H1 (cell line): Measurements from ENCODE around the gene HS3ST5. TPM values are rescaled to one million over a fixed set of nuclear protein-coding genes. Genes with fewer than 3 reads are reported as not detected.

Experiments used
- CTCF ChIA-PET: fragments of 300-600 bp; sonication (Branson Sonifier 250); formaldehyde crosslinking; loops from one replicate; lab custom pipeline; 2021; ENCODE audit not compliant: partially characterized antibody; lab: Charles Lee
- POLR2A ChIA-PET: fragments of 300-600 bp; sonication (Branson Sonifier 250); formaldehyde crosslinking; loops from one replicate; lab custom pipeline; 2021; ENCODE audit warnings: inconsistent platforms; ENCODE audit not compliant: partially characterized antibody; lab: Charles Lee
- DNase-seq, 2 experiments: peaks; one replicate each; pipeline versions ENCODE4 v3.0.0 to v3.0.0-alpha.2; 2010 to 2022; ENCODE audit warnings: low spot score in 2 of 2, low read depth in 1 of 2, mixed read lengths in 1 of 2
- FAIRE-seq: peaks from 2 replicates; lab custom pipeline; 2011; peaks lifted over from hg19 to GRCh38; lab: Jason Lieb, UNC
- H2AFZ ChIP-seq: 2 replicates; pipeline ENCODE4 v1.8.1; 2012; ENCODE audit warnings: low read length, inconsistent platforms
- H2AK5ac ChIP-seq: 2 replicates; pipeline ENCODE4 v1.6.1; 2013; ENCODE audit warnings: low read depth, low read length
- H2BK120ac ChIP-seq: replicated peaks from 2 replicates; pipeline ENCODE3; 2013; ENCODE audit warnings: low read depth, low read length, inconsistent platforms
- H2BK12ac ChIP-seq: 2 replicates; pipeline ENCODE4 v1.6.1; 2013; ENCODE audit warnings: low read depth, low read length
- H2BK15ac ChIP-seq: 2 replicates; pipeline ENCODE4 v1.6.1; 2013; ENCODE audit warnings: low read length
- H2BK20ac ChIP-seq: 2 replicates; pipeline ENCODE4 v1.6.1; 2013; ENCODE audit warnings: low read length
- H2BK5ac ChIP-seq: 2 replicates; pipeline ENCODE4 v1.6.1; 2013; ENCODE audit warnings: low read depth, low read length
- H3K14ac ChIP-seq: 2 replicates; pipeline ENCODE4 v1.6.1; 2013; ENCODE audit warnings: inconsistent platforms; ENCODE audit not compliant: insufficient read length
- H3K18ac ChIP-seq: 2 replicates; pipeline ENCODE4 v1.6.1; 2013; ENCODE audit warnings: low read length; ENCODE audit errors: extremely low read depth
- H3K23ac ChIP-seq: 2 replicates; pipeline ENCODE4 v1.6.1; 2013; ENCODE audit warnings: inconsistent platforms; ENCODE audit not compliant: insufficient read length
- H3K23me2 ChIP-seq: 2 replicates; pipeline ENCODE4 v1.6.1; 2013; ENCODE audit warnings: low read depth, low read length
- H3K27ac ChIP-seq: 2 replicates; pipeline ENCODE4 v1.6.1; 2011; ENCODE audit warnings: low read depth, low read length, inconsistent platforms
- H3K27me3 ChIP-seq, 4 experiments: replicated peaks in 1 of 4; 1 replicate in 1 of 4; 2 replicates in 3 of 4; pipeline versions ENCODE4 v1.6.1 to v1.8.1; 2011 to 2013; ENCODE audit warnings: low read length in 3 of 4, mild to moderate bottlenecking in 3 of 4, inconsistent platforms in 2 of 4, mixed read lengths in 2 of 4, moderate library complexity in 1 of 4; ENCODE audit not compliant: control insufficient read depth in 3 of 4, insufficient read depth in 3 of 4; ENCODE audit errors: extremely low read depth in 1 of 4
- H3K36me3 ChIP-seq, 4 experiments: 2 replicates each; pipeline versions ENCODE4 v1.6.1 to v1.8.1; 2011 to 2013; ENCODE audit warnings: mild to moderate bottlenecking in 4 of 4, low read length in 3 of 4, moderate library complexity in 2 of 4, control low read depth in 1 of 4, inconsistent platforms in 1 of 4; ENCODE audit not compliant: insufficient read depth in 4 of 4, control insufficient read depth in 2 of 4
- H3K4ac ChIP-seq: replicated peaks from 2 replicates; pipeline ENCODE3; 2013; ENCODE audit warnings: low read length, low read depth, mixed read lengths, inconsistent platforms; ENCODE audit not compliant: insufficient read length
- H3K4me1 ChIP-seq, 4 experiments: replicated peaks in 1 of 4; 1 replicate in 1 of 4; 2 replicates in 3 of 4; pipeline versions ENCODE4 v1.6.1 to v1.8.1; 2011 to 2013; ENCODE audit warnings: low read length in 3 of 4, inconsistent platforms in 2 of 4, mixed read lengths in 1 of 4; ENCODE audit not compliant: insufficient read depth in 4 of 4, control insufficient read depth in 3 of 4
- H3K4me2 ChIP-seq, 2 experiments: 2 replicates each; pipeline versions ENCODE4 v1.6.1 to v1.8.1; 2011 to 2013; ENCODE audit warnings: low read depth in 2 of 2, low read length in 2 of 2, control low read depth in 1 of 2, inconsistent platforms in 1 of 2, mild to moderate bottlenecking in 1 of 2; ENCODE audit not compliant: insufficient read depth in 1 of 2
- H3K4me3 ChIP-seq, 4 experiments: fragments of 200-600, 300-600 bp in 1 of 4; sonication (generic), shearing (Covaris generic), sonication (Bioruptor Twin) in 1 of 4; 2 replicates each; pipeline versions ENCODE4 v1.5.1 to v1.8.1; 2011 to 2016; ENCODE audit warnings: low read length in 4 of 4, low read depth in 3 of 4, control low read depth in 2 of 4, inconsistent platforms in 2 of 4, mild to moderate bottlenecking in 2 of 4, mixed read lengths in 1 of 4, moderate library complexity in 1 of 4; ENCODE audit not compliant: insufficient read depth in 2 of 4; ENCODE audit errors: extremely low read depth in 1 of 4
- H3K56ac ChIP-seq: replicated peaks from 2 replicates; pipeline ENCODE3; 2013; ENCODE audit warnings: low read depth, mild to moderate bottlenecking, mixed read lengths, low read length, inconsistent platforms; ENCODE audit not compliant: insufficient read length
- H3K79me1 ChIP-seq: 2 replicates; pipeline ENCODE4 v1.6.1; 2013; ENCODE audit warnings: low read depth, low read length, control low read depth
- H3K79me2 ChIP-seq, 2 experiments: 2 replicates each; pipeline versions ENCODE4 v1.6.1 to v1.8.1; 2012 to 2013; ENCODE audit warnings: low read length in 2 of 2, mild to moderate bottlenecking in 2 of 2, inconsistent platforms in 1 of 2; ENCODE audit not compliant: insufficient read depth in 2 of 2, control insufficient read depth in 1 of 2
- H3K9ac ChIP-seq, 4 experiments: replicated peaks in 1 of 4; 1 replicate in 1 of 4; 2 replicates in 3 of 4; pipeline versions ENCODE4 v1.6.1 to v1.8.1; 2011 to 2013; ENCODE audit warnings: low read depth in 3 of 4, low read length in 3 of 4, control low read depth in 2 of 4, mild to moderate bottlenecking in 2 of 4, moderate library complexity in 2 of 4, inconsistent platforms in 1 of 4; ENCODE audit errors: extremely low read depth in 1 of 4
- H3K9me3 ChIP-seq, 2 experiments: 2 replicates each; pipeline versions ENCODE4 v1.6.1 to v1.8.1; 2012 to 2013; ENCODE audit warnings: mild to moderate bottlenecking in 2 of 2, moderate library complexity in 2 of 2, control low read depth in 1 of 2, inconsistent platforms in 1 of 2, low read depth in 1 of 2, low read length in 1 of 2, mixed read lengths in 1 of 2; ENCODE audit not compliant: insufficient read depth in 2 of 2
- H4K20me1 ChIP-seq, 2 experiments: replicated peaks in 1 of 2; 2 replicates each; pipeline versions ENCODE3 to v1.8.1; 2011 to 2013; ENCODE audit warnings: inconsistent platforms in 2 of 2, low read length in 2 of 2, mild to moderate bottlenecking in 1 of 2; ENCODE audit not compliant: insufficient read depth in 2 of 2, control insufficient read depth in 1 of 2
- H4K5ac ChIP-seq: 2 replicates; pipeline ENCODE4 v1.6.1; 2013; ENCODE audit warnings: low read length, low read depth, mixed read lengths, inconsistent platforms; ENCODE audit not compliant: insufficient read length
- H4K8ac ChIP-seq: 2 replicates; pipeline ENCODE4 v1.8.0; 2013; ENCODE audit warnings: mild to moderate bottlenecking, moderate library complexity, low read length, inconsistent platforms; ENCODE audit not compliant: insufficient read depth; ENCODE audit errors: extremely low read depth
- H4K91ac ChIP-seq: replicated peaks from 2 replicates; pipeline ENCODE3; 2013; ENCODE audit warnings: low read length, mixed read lengths, inconsistent platforms; ENCODE audit not compliant: insufficient read length
- BRCA1 ChIP-seq: IDR thresholded peaks from 2 replicates; pipeline ENCODE4 v1.6.1; 2012; ENCODE audit warnings: low read depth, low read length, improper control_type of control experiment
- CTBP2 ChIP-seq: IDR thresholded peaks from 2 replicates; pipeline ENCODE4 v1.7.0; 2011; ENCODE audit warnings: borderline replicate concordance, mild to moderate bottlenecking, moderate library complexity, mixed read lengths, low read length; ENCODE audit not compliant: insufficient read depth, insufficient read length
- GABPA ChIP-seq: IDR thresholded peaks from 2 replicates; pipeline ENCODE4 v1.6.1; 2011; ENCODE audit warnings: mild to moderate bottlenecking, low read length, moderate library complexity, borderline replicate concordance; ENCODE audit not compliant: insufficient read depth
- HDAC2 ChIP-seq, 2 experiments: fragments of 300-600 bp in 1 of 2; sonication (generic) in 1 of 2; IDR thresholded peaks; 2 replicates each; pipeline ENCODE4 v1.6.1; 2011 to 2012; ENCODE audit warnings: low read depth in 2 of 2, low read length in 2 of 2, mild to moderate bottlenecking in 2 of 2, moderate library complexity in 2 of 2, borderline replicate concordance in 1 of 2, inconsistent platforms in 1 of 2
- JUND ChIP-seq: IDR thresholded peaks from 2 replicates; pipeline ENCODE4 v1.6.1; 2011; ENCODE audit warnings: mild to moderate bottlenecking, improper control_type of control experiment, low read length
- NRF1 ChIP-seq: IDR thresholded peaks from 2 replicates; pipeline ENCODE4 v1.6.1; 2011; ENCODE audit warnings: mild to moderate bottlenecking, low read depth, low read length, improper control_type of control experiment
- POLR2A ChIP-seq, 2 experiments: IDR thresholded peaks; 1 replicate in 1 of 2; 2 replicates in 1 of 2; pipeline ENCODE4 v1.6.1; 2011; ENCODE audit warnings: low read depth in 2 of 2, low read length in 2 of 2, mild to moderate bottlenecking in 2 of 2; ENCODE audit errors: control extremely low read depth in 1 of 2
- POLR2AphosphoS5 ChIP-seq: IDR thresholded peaks from 2 replicates; pipeline ENCODE4 v1.6.1; 2011; ENCODE audit warnings: low read depth, low read length
- POU5F1 ChIP-seq: IDR thresholded peaks from 2 replicates; pipeline ENCODE4 v1.6.1; 2011; ENCODE audit warnings: low read depth, mild to moderate bottlenecking, low read length, moderate library complexity
- RAD21 ChIP-seq, 2 experiments: IDR thresholded peaks in 1 of 2; conservative IDR thresholded peaks in 1 of 2; 2 replicates each; pipeline ENCODE4 v1.6.1; 2011; ENCODE audit warnings: low read depth in 2 of 2, low read length in 2 of 2, improper control_type of control experiment in 1 of 2, inconsistent platforms in 1 of 2, mild to moderate bottlenecking in 1 of 2, moderate library complexity in 1 of 2
- RFX5 ChIP-seq: IDR thresholded peaks from 2 replicates; pipeline ENCODE4 v1.6.1; 2011; ENCODE audit warnings: low read depth, low read length, improper control_type of control experiment, borderline replicate concordance
- SIRT6 ChIP-seq: IDR thresholded peaks from one replicate; pipeline ENCODE4 v1.7.1; 2012; ENCODE audit warnings: low read length, inconsistent platforms
- SP4 ChIP-seq: IDR thresholded peaks from 2 replicates; pipeline ENCODE4 v1.6.1; 2012; ENCODE audit warnings: low read length, inconsistent platforms
- SUZ12 ChIP-seq: fragments of 200-600 bp; sonication (generic); IDR thresholded peaks from 2 replicates; pipeline ENCODE4 v1.6.1; 2012; ENCODE audit warnings: mild to moderate bottlenecking, inconsistent platforms, low read length, moderate library complexity, mixed read lengths
- ZNF274 ChIP-seq: IDR thresholded peaks from 2 replicates; pipeline ENCODE4 v1.7.0; 2012; ENCODE audit warnings: low read length, borderline replicate concordance; ENCODE audit errors: extremely low read depth
- WGBS, 2 experiments: shearing (Covaris generic) in 1 of 2; methylation state at CpG; one replicate each; pipeline versions ENCODE4 v1.1.6 to v1.1.7; 2013 to 2015; ENCODE audit warnings: low lambda C conversion rate in 2 of 2, mixed read lengths in 2 of 2, inconsistent platforms in 1 of 2, low coverage in 1 of 2, missing lambda C conversion rate in 1 of 2; ENCODE audit not compliant: insufficient replicate concordance in 2 of 2, insufficient coverage in 1 of 2, insufficient read length in 1 of 2; ENCODE audit errors: extremely low coverage in 1 of 2, missing lambda C conversion rate in 1 of 2; 5-methylcytosine and 5-hydroxymethylcytosine counted together
- polyA plus RNA-seq, 7 experiments: library from polyadenylated mRNA; depleted of rRNA in 3 of 7; stranded (reverse) in 5 of 7; unstranded in 2 of 7; fragments of >200 nt in 5 of 7; fragments of 200-250 nt in 2 of 7; gene quantifications; 1 replicate in 5 of 7; 2 replicates in 1 of 7; 4 replicates in 1 of 7; pipeline versions ENCODE4 v1.2.1 to v1.2.3, GENCODE V29; 2011 to 2013; ENCODE audit warnings: missing spikeins in 2 of 7, mixed read lengths in 2 of 7
- total RNA-seq: library from RNA; stranded (reverse); fragmentation: NEBNext Ultra II Directional; extraction: Animal tissue kit (Norgen Biotek cat#: 25700); gene quantifications from 2 replicates; pipeline ENCODE4 v1.2.1, GENCODE V29; 2021

HS3ST5 gene
- total and polyA plus RNA-seq, 2 of the 8 experiments (the other 6 are each of a cell fraction or from before 2014, with no cell fraction given), result 1.2 to 9.9 TPM

- ChIA-PET CTCF (interaction anchor here (1.8 to 2.0 kb wide), 2 partner anchors 10 to 33 kb away, joined by 5 to 10 read pairs; no protein-coding TSS in a partner anchor), POLR2A (no interaction called here)
- Histone ChIP-seq H3K27me3 (no peaks in the 10 kb centered on the region), H3K79me1 (no peaks in the 10 kb centered on the region), H3K14ac (no peak overlapping the region), H2AFZ (no peak overlapping the region), H3K79me2 (no peaks in the 10 kb centered on the region), H2BK20ac (no peak overlapping the region), H4K20me1 (no peaks in the 10 kb centered on the region), H3K23me2 (no peaks in the 10 kb centered on the region), H3K18ac (no peak overlapping the region), H3K27ac (no peak overlapping the region), H2BK12ac (no peak overlapping the region), H2BK15ac (no peak overlapping the region), H3K36me3 (peaks cover 0 to 11% (median 0%) of the 10 kb centered on the region in 4 experiments; a peak in 3 of 8 replicates), H3K9ac (no peak overlapping the region), H3K4me3 (no peak overlapping the region), H2BK5ac (no peak overlapping the region), H4K5ac (no peak overlapping the region), H4K91ac (no peak overlapping the region), H2AK5ac (no peak overlapping the region), H3K4me2 (no peak overlapping the region), H3K4ac (no peak overlapping the region), H3K56ac (no peak overlapping the region), H4K8ac (no peak overlapping the region), H3K9me3 (0 out of 4 replicates have a peak, but pooled peaks cover 0 to 2% of the 10 kb centered on the region in 2 experiments), H3K4me1 (no peaks in the 10 kb centered on the region), H2BK120ac (no peak overlapping the region), H3K23ac (no peak overlapping the region)
- 75% methylated on average over 3 of the region's 3 CpGs; no CpG with 5 or more reads in 1 of the 2 experiments for WGBS, 2 experiments
- FAIRE-seq (no peak), DNase-seq (no peak)
- TF ChIP-seq POLR2A (IDR thresholded peaks at IDR 0.05; ENCODE audit: control extremely low read depth in 1 of 2, low read depth in 2 of 2, low read length in 2 of 2) (no peak), RAD21 (IDR thresholded peaks at IDR 0.05 in 1 of 2, conservative IDR thresholded peaks at IDR 0.05 in 1 of 2; ENCODE audit: low read depth in 2 of 2, low read length in 2 of 2) (no peak), BRCA1 (no peak), CTBP2 (no peak), JUND (no peak), ZNF274 (no peak), POLR2AphosphoS5 (no peak), SIRT6 (no peak), POU5F1 (no peak), GABPA (no peak), SUZ12 (no peak), NRF1 (no peak), SP4 (no peak), HDAC2 (IDR thresholded peaks at IDR 0.05; ENCODE audit: borderline replicate concordance in 1 of 2, low read depth in 2 of 2, low read length in 2 of 2) (no peak), RFX5 (no peak)
Measured at GRCh38 chr6:114075777-114076176, 267.0 kb downstream of the HS3ST5 start.
